Ishikawa (cell line): Measurements from ENCODE around the gene TBXAS1.

ENCODE experiments used
- EGR1 ChIP-seq: IDR thresholded peaks from 2 replicates; pipeline ENCODE4 v1.6.1; 2012
- EP300 ChIP-seq: IDR thresholded peaks from 2 replicates; pipeline ENCODE4 v1.6.1; 2012; ENCODE audit warnings: borderline replicate concordance
- FOXM1 ChIP-seq: IDR thresholded peaks from 2 replicates; pipeline ENCODE4 v1.6.1; 2012; ENCODE audit warnings: low read depth, borderline replicate concordance
- NFIC ChIP-seq: IDR thresholded peaks from 2 replicates; pipeline ENCODE4 v1.6.1; 2012
- RAD21 ChIP-seq: IDR thresholded peaks from 2 replicates; pipeline ENCODE4 v1.6.1; 2012; ENCODE audit warnings: low read depth
- ZBTB7A ChIP-seq: IDR thresholded peaks from 2 replicates; pipeline ENCODE4 v1.6.1; 2012; ENCODE audit warnings: low read depth
- TF ChIP-seq, protein P1 (sequence below): IDR thresholded peaks from 2 replicates; pipeline ENCODE4 v1.6.1; 2012; ENCODE audit warnings: low read depth, mild to moderate bottlenecking
- TF ChIP-seq, protein P2 (sequence below): IDR thresholded peaks from 2 replicates; pipeline ENCODE4 v1.6.1; 2012
- TF ChIP-seq, protein P3 (sequence below): IDR thresholded peaks from 2 replicates; pipeline ENCODE4 v1.6.1; 2012

DNA sequence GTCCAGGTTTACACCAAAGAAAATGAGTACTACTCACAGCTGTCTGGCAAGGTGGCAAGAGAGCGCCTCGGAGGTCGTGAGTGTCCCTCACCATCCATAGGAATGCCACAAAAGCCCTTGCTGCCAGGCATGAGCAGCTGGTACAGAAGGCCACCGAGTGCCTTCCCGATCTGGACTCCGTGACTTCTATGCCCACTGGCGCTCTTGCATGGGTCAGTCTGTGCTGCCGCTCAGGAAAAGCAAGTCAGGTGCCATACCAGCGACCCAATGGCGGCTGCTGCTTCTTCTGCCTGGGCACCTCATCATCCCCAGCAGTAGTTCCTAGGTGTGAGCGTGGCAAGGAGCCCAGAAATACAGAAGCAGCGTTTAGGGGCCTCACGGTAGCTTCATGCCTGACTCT, 11.7 kb downstream of the TBXAS1 start:
- TF ChIP-seq, protein P1, sequence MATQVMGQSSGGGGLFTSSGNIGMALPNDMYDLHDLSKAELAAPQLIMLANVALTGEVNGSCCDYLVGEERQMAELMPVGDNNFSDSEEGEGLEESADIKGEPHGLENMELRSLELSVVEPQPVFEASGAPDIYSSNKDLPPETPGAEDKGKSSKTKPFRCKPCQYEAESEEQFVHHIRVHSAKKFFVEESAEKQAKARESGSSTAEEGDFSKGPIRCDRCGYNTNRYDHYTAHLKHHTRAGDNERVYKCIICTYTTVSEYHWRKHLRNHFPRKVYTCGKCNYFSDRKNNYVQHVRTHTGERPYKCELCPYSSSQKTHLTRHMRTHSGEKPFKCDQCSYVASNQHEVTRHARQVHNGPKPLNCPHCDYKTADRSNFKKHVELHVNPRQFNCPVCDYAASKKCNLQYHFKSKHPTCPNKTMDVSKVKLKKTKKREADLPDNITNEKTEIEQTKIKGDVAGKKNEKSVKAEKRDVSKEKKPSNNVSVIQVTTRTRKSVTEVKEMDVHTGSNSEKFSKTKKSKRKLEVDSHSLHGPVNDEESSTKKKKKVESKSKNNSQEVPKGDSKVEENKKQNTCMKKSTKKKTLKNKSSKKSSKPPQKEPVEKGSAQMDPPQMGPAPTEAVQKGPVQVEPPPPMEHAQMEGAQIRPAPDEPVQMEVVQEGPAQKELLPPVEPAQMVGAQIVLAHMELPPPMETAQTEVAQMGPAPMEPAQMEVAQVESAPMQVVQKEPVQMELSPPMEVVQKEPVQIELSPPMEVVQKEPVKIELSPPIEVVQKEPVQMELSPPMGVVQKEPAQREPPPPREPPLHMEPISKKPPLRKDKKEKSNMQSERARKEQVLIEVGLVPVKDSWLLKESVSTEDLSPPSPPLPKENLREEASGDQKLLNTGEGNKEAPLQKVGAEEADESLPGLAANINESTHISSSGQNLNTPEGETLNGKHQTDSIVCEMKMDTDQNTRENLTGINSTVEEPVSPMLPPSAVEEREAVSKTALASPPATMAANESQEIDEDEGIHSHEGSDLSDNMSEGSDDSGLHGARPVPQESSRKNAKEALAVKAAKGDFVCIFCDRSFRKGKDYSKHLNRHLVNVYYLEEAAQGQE: no peak
- TF ChIP-seq, protein P2, sequence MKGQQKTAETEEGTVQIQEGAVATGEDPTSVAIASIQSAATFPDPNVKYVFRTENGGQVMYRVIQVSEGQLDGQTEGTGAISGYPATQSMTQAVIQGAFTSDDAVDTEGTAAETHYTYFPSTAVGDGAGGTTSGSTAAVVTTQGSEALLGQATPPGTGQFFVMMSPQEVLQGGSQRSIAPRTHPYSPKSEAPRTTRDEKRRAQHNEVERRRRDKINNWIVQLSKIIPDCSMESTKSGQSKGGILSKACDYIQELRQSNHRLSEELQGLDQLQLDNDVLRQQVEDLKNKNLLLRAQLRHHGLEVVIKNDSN: no peak
- no peak for TF ChIP-seq NFIC
- TF ChIP-seq, protein P3, sequence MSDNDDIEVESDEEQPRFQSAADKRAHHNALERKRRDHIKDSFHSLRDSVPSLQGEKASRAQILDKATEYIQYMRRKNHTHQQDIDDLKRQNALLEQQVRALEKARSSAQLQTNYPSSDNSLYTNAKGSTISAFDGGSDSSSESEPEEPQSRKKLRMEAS: no peak
- TF ChIP-seq EGR1: no peak
- TF ChIP-seq EP300: no peak
- no peak for TF ChIP-seq FOXM1
- no peak for TF ChIP-seq RAD21
- no peak for TF ChIP-seq ZBTB7A
